HG03039 (cell line): ENCODE data around the gene FBXW7.

Source experiments
- ATAC-seq: cut with Tn5 transposase; IDR thresholded peaks from one replicate; pipeline ENCODE4 v1.9.1; 2021; ENCODE audit warnings: mild to moderate bottlenecking, moderate library complexity; ENCODE audit not compliant: unreplicated experiment

FBXW7 gene

GRCh38 chr4:152434011-152434410, 101.9 kb downstream of the FBXW7 start:
- ATAC-seq, result no peak

- no peak for ATAC-seq
Measured at GRCh38 chr4:152431784-152432183, 104.1 kb downstream of the FBXW7 start.

- no peak for ATAC-seq
Measured at GRCh38 chr4:152431291-152431690, 104.6 kb downstream of the FBXW7 start.

- no peak for ATAC-seq
Measured at GRCh38 chr4:152430507-152430906, 105.4 kb downstream of the FBXW7 start.

GRCh38 chr4:152427981-152428380, 107.9 kb downstream of the FBXW7 start:
- no peak for ATAC-seq

- no peak for ATAC-seq
Measured at GRCh38 chr4:152424977-152425376, 110.9 kb downstream of the FBXW7 start.

- ATAC-seq, result no peak
Measured at GRCh38 chr4:152424396-152424795, 111.5 kb downstream of the FBXW7 start.

GRCh38 chr4:152422817-152423320, 113.0 kb downstream of the FBXW7 start:
- ATAC-seq, result no peak

- ATAC-seq, result no peak
Measured at GRCh38 chr4:152421576-152421975, 114.3 kb downstream of the FBXW7 start.

GRCh38 chr4:152419809-152420208, 116.1 kb downstream of the FBXW7 start:
- ATAC-seq, result no peak

- no peak for ATAC-seq
Measured at GRCh38 chr4:152417673-152418072, 118.2 kb downstream of the FBXW7 start.

GRCh38 chr4:152415980-152416379, 119.9 kb downstream of the FBXW7 start:
- ATAC-seq, result no peak

GRCh38 chr4:152408514-152409327, 127.2 kb downstream of the FBXW7 start:
- no peak for ATAC-seq

- no peak for ATAC-seq
Measured at GRCh38 chr4:152401424-152401823, 134.5 kb downstream of the FBXW7 start.

GRCh38 chr4:152399246-152399645, 136.6 kb downstream of the FBXW7 start:
- ATAC-seq, result no peak

- no peak for ATAC-seq
Measured at GRCh38 chr4:152398060-152398459, 137.8 kb downstream of the FBXW7 start.

- no peak for ATAC-seq
Measured at GRCh38 chr4:152394791-152395190, 141.1 kb downstream of the FBXW7 start.

- no peak for ATAC-seq
Measured at GRCh38 chr4:152392079-152392478, 143.8 kb downstream of the FBXW7 start.

GRCh38 chr4:152390216-152390615, 145.7 kb downstream of the FBXW7 start:
- ATAC-seq, result no peak

- no peak for ATAC-seq
Measured at GRCh38 chr4:152389359-152389758, 146.5 kb downstream of the FBXW7 start.

- ATAC-seq, result no peak
Measured at GRCh38 chr4:152385551-152385950, 150.3 kb downstream of the FBXW7 start.

- no peak for ATAC-seq
Measured at GRCh38 chr4:152382057-152382785, 153.7 kb downstream of the FBXW7 start.
